Upper lobe of left lung (tissue), 6 donors: Measurements from ENCODE around the gene SLC47A1. TPM values are rescaled to one million over a fixed set of nuclear protein-coding genes. Genes with fewer than 3 reads are reported as not detected.

Experiments
- ATAC-seq, 2 donors: fragments of 200-7000 bp; cut with Tn5 transposase; one replicate each; pipeline ENCODE4 v1.9.1; 2022; ENCODE audit warnings: mild to moderate bottlenecking in 2 of 2, moderate library complexity in 2 of 2; ENCODE audit not compliant: low FRiP score in 2 of 2
- DNase-seq, 2 donors: peaks; one replicate each; pipeline ENCODE4 v3.0.0-alpha.2; 2019 to 2020
- H3K27ac ChIP-seq, 4 donors: fragments of 200-600 bp; sonication (generic); one replicate each; pipeline ENCODE4 v1.5.1; 2016 to 2019
- H3K27me3 ChIP-seq, 4 donors: fragments of 200-600 bp; sonication (generic); one replicate each; pipeline ENCODE4 v1.5.1; 2017 to 2019
- H3K36me3 ChIP-seq, 4 donors: fragments of 200-600 bp; sonication (generic); one replicate each; pipeline ENCODE4 v1.5.1; 2016 to 2019
- H3K4me1 ChIP-seq, 4 donors: fragments of 200-600 bp; sonication (generic); one replicate each; pipeline ENCODE4 v1.5.1; 2018 to 2019
- H3K4me3 ChIP-seq, 4 donors: fragments of 200-600 bp; sonication (generic); one replicate each; pipeline ENCODE4 v1.5.1; 2017 to 2019; ENCODE audit warnings: mild to moderate bottlenecking in 2 of 4, moderate library complexity in 1 of 4
- H3K9me3 ChIP-seq, 4 donors: fragments of 200-600 bp; sonication (generic); one replicate each; pipeline ENCODE4 v1.5.1; 2018 to 2019
- CTCF ChIP-seq, 6 experiments: fragments of 450-650 bp in 4 of 6; fragments of 200-600 bp in 2 of 6; sonication (generic) in 2 of 6; IDR thresholded peaks; one replicate each; pipeline ENCODE4 v1.5.1; 2016 to 2019; ENCODE audit warnings: antibody characterized with exemption in 6 of 6
- EP300 ChIP-seq, 4 donors: sonication (generic); formaldehyde crosslinking; IDR thresholded peaks; one replicate each; pipeline ENCODE4 v1.5.1; 2017; ENCODE audit warnings: antibody characterized with exemption in 4 of 4, control low read depth in 2 of 4
- POLR2A ChIP-seq, 4 donors: fragments of 450-650 bp; IDR thresholded peaks; one replicate each; pipeline ENCODE4 v1.5.1; 2016 to 2017; ENCODE audit warnings: antibody characterized with exemption in 4 of 4, mild to moderate bottlenecking in 2 of 4
- POLR2AphosphoS5 ChIP-seq, 2 donors: sonication (generic); formaldehyde crosslinking; IDR thresholded peaks; one replicate each; pipeline ENCODE4 v1.5.1; 2017; ENCODE audit warnings: antibody characterized with exemption in 2 of 2
- WGBS, 2 donors: methylation state at CpG; one replicate each; pipeline ENCODE4 v1.1.5; 2017 to 2018; 5-methylcytosine and 5-hydroxymethylcytosine counted together
- total RNA-seq, 6 donors: library from RNA; depleted of rRNA in 4 of 6; stranded (reverse); fragments of >200 nt in 4 of 6; gene quantifications; one replicate each; pipeline versions ENCODE4 v1.1.0 to v1.2.1, GENCODE V29; 2016 to 2021
- donor health status: DM: no; HTN: no; CAD: no; lungs with moderate emphysema.
- donor health status: DM: no; HTN: yes; CAD: no; lungs with severe emphysema.

The SLC47A1 gene
- total RNA-seq, 6 donors from 2014 or later: 6.9 to 20.8 (median 12.0) TPM

GRCh38 chr17:19610311-19610710, 76.7 kb downstream of the SLC47A1 start:
- 25 to 31% methylated on average over 2 of the region's 2 CpGs for WGBS, 2 donors
- DNase-seq: no peak
- Histone ChIP-seq H3K4me1 (no peaks in the 10 kb centered on the region), H3K27me3 (no peaks in the 10 kb centered on the region), H3K4me3 (no peak overlapping the region), H3K27ac (no peak overlapping the region), H3K9me3 (no peaks in the 10 kb centered on the region), H3K36me3 (no peaks in the 10 kb centered on the region)
- TF ChIP-seq POLR2AphosphoS5 (IDR thresholded peaks at IDR 0.05) (no peak), EP300 (IDR thresholded peaks at IDR 0.05) (no peak)
- no peak for ATAC-seq

- Histone ChIP-seq H3K9me3 (no peaks in the 10 kb centered on the region), H3K27me3 (no peaks in the 10 kb centered on the region), H3K4me3 (no peak overlapping the region), H3K27ac (no peak overlapping the region), H3K4me1 (no peaks in the 10 kb centered on the region), H3K36me3 (no peaks in the 10 kb centered on the region)
- no peak for DNase-seq
- WGBS, 2 donors: 83 to 84% methylated on average over 5 of the region's 5 CpGs
- TF ChIP-seq CTCF (IDR thresholded peaks at IDR 0.05) (no peak), POLR2A (IDR thresholded peaks at IDR 0.05) (no peak), EP300 (IDR thresholded peaks at IDR 0.05) (no peak), POLR2AphosphoS5 (IDR thresholded peaks at IDR 0.05) (no peak)
- ATAC-seq: peak in 1 of 2 donors; percentile 63
Observed at GRCh38 chr17:19610879-19611278, 77.2 kb downstream of the SLC47A1 start.

GRCh38 chr17:19613979-19614378, 80.3 kb downstream of the SLC47A1 start:
- peak in 1 of 2 donors; percentile 50 for DNase-seq
- Histone ChIP-seq H3K27me3 (no peaks in the 10 kb centered on the region), H3K9me3 (peaks cover 10 to 14% (median 10%) of the 10 kb centered on the region in 4 donors), H3K4me3 (no peak overlapping the region), H3K36me3 (no peaks in the 10 kb centered on the region), H3K4me1 (no peaks in the 10 kb centered on the region), H3K27ac (no peak overlapping the region)
- 83 to 88% methylated on average over 10 of the region's 10 CpGs for WGBS, 2 donors
- TF ChIP-seq EP300 (IDR thresholded peaks at IDR 0.05) (no peak), POLR2AphosphoS5 (IDR thresholded peaks at IDR 0.05) (no peak), POLR2A (IDR thresholded peaks at IDR 0.05) (no peak), CTCF (IDR thresholded peaks at IDR 0.05) (no peak)
- ATAC-seq: no peak

DNA sequence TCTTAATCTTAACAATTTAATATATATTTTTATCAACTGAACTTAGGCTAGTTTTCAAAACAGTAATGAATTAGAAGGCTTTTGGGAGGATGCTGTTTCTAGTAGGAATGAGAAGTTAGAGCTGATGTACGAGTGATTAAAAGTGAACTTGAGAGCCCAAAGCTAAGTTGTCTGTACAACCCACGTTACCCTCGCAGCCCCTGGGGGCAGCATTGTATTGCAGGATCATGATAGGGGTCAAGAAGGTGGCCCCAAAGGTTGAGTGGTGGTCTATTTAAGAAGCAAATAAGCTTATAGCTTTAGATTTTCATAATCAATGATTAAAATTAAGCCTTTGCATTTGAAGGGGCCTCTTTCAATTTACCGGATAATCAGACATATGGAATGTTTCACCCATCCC, 81.2 kb downstream of the SLC47A1 start:
- no peak for ATAC-seq
- no peak for DNase-seq
- no peak overlapping the region for H3K4me3 ChIP-seq
- no peaks in the 10 kb centered on the region for H3K4me1 ChIP-seq
- 88 to 90% methylated on average over 4 of the region's 4 CpGs for WGBS, 2 donors
- H3K27ac ChIP-seq: no peak overlapping the region
- TF ChIP-seq POLR2AphosphoS5 (IDR thresholded peaks at IDR 0.05): no peak
- no peak for TF ChIP-seq EP300 (IDR thresholded peaks at IDR 0.05)
- TF ChIP-seq CTCF (IDR thresholded peaks at IDR 0.05): no peak
- TF ChIP-seq POLR2A (IDR thresholded peaks at IDR 0.05): no peak
- H3K36me3 ChIP-seq: no peaks in the 10 kb centered on the region
- no peaks in the 10 kb centered on the region for H3K27me3 ChIP-seq
- peaks cover 19 to 23% (median 20%) of the 10 kb centered on the region in 4 donors for H3K9me3 ChIP-seq

GRCh38 chr17:19618015-19618414, 84.4 kb downstream of the SLC47A1 start:
- Histone ChIP-seq H3K4me1 (no peaks in the 10 kb centered on the region), H3K27ac (no peak overlapping the region), H3K27me3 (no peaks in the 10 kb centered on the region), H3K4me3 (no peak overlapping the region), H3K9me3 (peaks cover 26 to 29% (median 28%) of the 10 kb centered on the region in 4 donors), H3K36me3 (no peaks in the 10 kb centered on the region)
- 96 to 97% methylated on average over 3 of the region's 3 CpGs for WGBS, 2 donors
- ATAC-seq: no peak
- DNase-seq: no peak
- TF ChIP-seq EP300 (IDR thresholded peaks at IDR 0.05) (no peak), POLR2A (IDR thresholded peaks at IDR 0.05) (no peak), CTCF (IDR thresholded peaks at IDR 0.05) (no peak), POLR2AphosphoS5 (IDR thresholded peaks at IDR 0.05) (no peak)
